ENCODE data around the gene UQCRHL. TPM values are rescaled to one million over a fixed set of nuclear protein-coding genes. Genes with fewer than 3 reads are reported as not detected.
"Not testable (repeated sequence)": the region's sequence is repeated elsewhere in the genome, so short reads cannot be mapped to it uniquely, and the experiment has no call there.

UQCRHL gene
- total and polyA plus RNA-seq, 4 donors = 1.2 to 4.6 (median 1.3) TPM

GRCh38 chr1:15833069-15833679, 25.7 kb upstream of the UQCRHL start:
- whole genome bisulfite sequencing, 2 donors = 31 to 46% methylated on average over 24 of the region's 24 CpGs
- Histone ChIP-seq H3K4me1 (ENCODE audit: control insufficient read depth in 1 of 2, insufficient read depth in 2 of 2, low read length in 2 of 2) (peaks cover 0 to 3% of the 10 kb centered on the region in 2 donors), H3K27ac (ENCODE audit: low read depth in 1 of 2, low read length in 2 of 2) (peak overlapping the region in 1 of 2 donors; percentile 62), H3K4me3 (ENCODE audit: low read length in 2 of 2) (peak overlapping the region in 1 of 2 donors; percentile 96), H3K27me3 (ENCODE audit: control insufficient read depth in 1 of 2, insufficient read depth in 2 of 2, low read length in 1 of 2) (no peaks in the 10 kb centered on the region), H3K36me3 (ENCODE audit: control insufficient read depth in 1 of 2, insufficient read depth in 2 of 2, low read length in 1 of 2) (no peaks in the 10 kb centered on the region), H3K9me3 (ENCODE audit: control insufficient read depth, low read length) (no peaks in the 10 kb centered on the region)
- intact Hi-C loops (cut with DNase I) = no loop called here
- DNase-seq = peak; percentile 82 to 84
- no peak for ATAC-seq (ENCODE audit: low FRiP score)

GRCh38 chr1:15830258-15830657, 22.8 kb upstream of the UQCRHL start:
- intact Hi-C loops (cut with DNase I) = no loop called here
- H3K36me3 ChIP-seq (ENCODE audit: control insufficient read depth in 1 of 2, insufficient read depth in 2 of 2, low read length in 1 of 2) = no peaks in the 10 kb centered on the region
- no peak for ATAC-seq (ENCODE audit: low FRiP score)
- no peak overlapping the region for H3K4me3 ChIP-seq (ENCODE audit: low read length in 2 of 2)
- H3K4me1 ChIP-seq (ENCODE audit: control insufficient read depth in 1 of 2, insufficient read depth in 2 of 2, low read length in 2 of 2) = peaks cover 0 to 3% of the 10 kb centered on the region in 2 donors
- no peak overlapping the region for H3K27ac ChIP-seq (ENCODE audit: low read depth in 1 of 2, low read length in 2 of 2)
- DNase-seq = no peak
- no peaks in the 10 kb centered on the region for H3K27me3 ChIP-seq (ENCODE audit: control insufficient read depth in 1 of 2, insufficient read depth in 2 of 2, low read length in 1 of 2)
- 71 to 77% methylated on average over 1 of the region's 1 CpG for WGBS, 2 donors
- H3K9me3 ChIP-seq (ENCODE audit: control insufficient read depth, low read length) = no peaks in the 10 kb centered on the region

GRCh38 chr1:15828931-15829330, 21.5 kb upstream of the UQCRHL start:
- intact Hi-C loops (cut with DNase I) = not testable (repeated sequence)
- WGBS, 2 donors = 90 to 94% methylated on average over 14 of the region's 14 CpGs

GRCh38 chr1:15827567-15827966, 20.1 kb upstream of the UQCRHL start:
- ATAC-seq (ENCODE audit: low FRiP score); H3K4me1 ChIP-seq (ENCODE audit: control insufficient read depth in 1 of 2, insufficient read depth in 2 of 2, low read length in 2 of 2); intact Hi-C loops (cut with DNase I); H3K27ac ChIP-seq (ENCODE audit: low read depth in 1 of 2, low read length in 2 of 2); H3K27me3 ChIP-seq (ENCODE audit: control insufficient read depth in 1 of 2, insufficient read depth in 2 of 2, low read length in 1 of 2); H3K9me3 ChIP-seq (ENCODE audit: control insufficient read depth, low read length); H3K36me3 ChIP-seq (ENCODE audit: control insufficient read depth in 1 of 2, insufficient read depth in 2 of 2, low read length in 1 of 2); H3K4me3 ChIP-seq (ENCODE audit: low read length in 2 of 2): not testable (repeated sequence)
- 91 to 96% methylated on average over 15 of the region's 15 CpGs for WGBS, 2 donors
- DNase-seq = peak in 1 of 2 donors; percentile 11

More at GRCh38 chr1:15828931-15829330, 21.5 kb upstream of the UQCRHL start:
- H3K27me3 ChIP-seq (ENCODE audit: control insufficient read depth in 1 of 2, insufficient read depth in 2 of 2, low read length in 1 of 2); H3K36me3 ChIP-seq (ENCODE audit: control insufficient read depth in 1 of 2, insufficient read depth in 2 of 2, low read length in 1 of 2); ATAC-seq (ENCODE audit: low FRiP score); H3K9me3 ChIP-seq (ENCODE audit: control insufficient read depth, low read length); H3K4me1 ChIP-seq (ENCODE audit: control insufficient read depth in 1 of 2, insufficient read depth in 2 of 2, low read length in 2 of 2); H3K4me3 ChIP-seq (ENCODE audit: low read length in 2 of 2); H3K27ac ChIP-seq (ENCODE audit: low read depth in 1 of 2, low read length in 2 of 2): not testable (repeated sequence)
- DNase-seq = peak; percentile 21 to 25

- H3K36me3 ChIP-seq (ENCODE audit: control insufficient read depth in 1 of 2, insufficient read depth in 2 of 2, low read length in 1 of 2) = no peaks in the 10 kb centered on the region
- DNase-seq (peak in 1 of 2 donors; percentile 25), ATAC-seq (ENCODE audit: low FRiP score) (no peak)
- H3K27ac ChIP-seq (ENCODE audit: low read depth in 1 of 2, low read length in 2 of 2) = no peak overlapping the region
- no peaks in the 10 kb centered on the region for H3K9me3 ChIP-seq (ENCODE audit: control insufficient read depth, low read length)
- WGBS, 2 donors = 82 to 90% methylated on average over 6 of the region's 6 CpGs
- peaks cover 0 to 3% of the 10 kb centered on the region in 2 donors for H3K4me1 ChIP-seq (ENCODE audit: control insufficient read depth in 1 of 2, insufficient read depth in 2 of 2, low read length in 2 of 2)
- intact Hi-C loops (cut with DNase I) = no loop called here
- no peaks in the 10 kb centered on the region for H3K27me3 ChIP-seq (ENCODE audit: control insufficient read depth in 1 of 2, insufficient read depth in 2 of 2, low read length in 1 of 2)
- no peak overlapping the region for H3K4me3 ChIP-seq (ENCODE audit: low read length in 2 of 2)
Observed at GRCh38 chr1:15826810-15827507, 19.5 kb upstream of the UQCRHL start.

GRCh38 chr1:15825800-15826199, 18.4 kb upstream of the UQCRHL start:
- ATAC-seq (ENCODE audit: low FRiP score) = no peak
- intact Hi-C loops (cut with DNase I) = no loop called here
- Histone ChIP-seq H3K36me3 (ENCODE audit: control insufficient read depth in 1 of 2, insufficient read depth in 2 of 2, low read length in 1 of 2) (no peaks in the 10 kb centered on the region), H3K4me1 (ENCODE audit: control insufficient read depth in 1 of 2, insufficient read depth in 2 of 2, low read length in 2 of 2) (peaks cover 0 to 3% of the 10 kb centered on the region in 2 donors), H3K4me3 (ENCODE audit: low read length in 2 of 2) (no peak overlapping the region), H3K27me3 (ENCODE audit: control insufficient read depth in 1 of 2, insufficient read depth in 2 of 2, low read length in 1 of 2) (no peaks in the 10 kb centered on the region), H3K9me3 (ENCODE audit: control insufficient read depth, low read length) (no peaks in the 10 kb centered on the region), H3K27ac (ENCODE audit: low read depth in 1 of 2, low read length in 2 of 2) (no peak overlapping the region)
- peak in 1 of 2 donors; percentile 29 for DNase-seq

GRCh38 chr1:15820478-15820877, 13.0 kb upstream of the UQCRHL start:
- Histone ChIP-seq H3K27ac (ENCODE audit: low read depth in 1 of 2, low read length in 2 of 2) (no peak overlapping the region), H3K4me3 (ENCODE audit: low read length in 2 of 2) (no peak overlapping the region), H3K27me3 (ENCODE audit: control insufficient read depth in 1 of 2, insufficient read depth in 2 of 2, low read length in 1 of 2) (no peaks in the 10 kb centered on the region), H3K4me1 (ENCODE audit: control insufficient read depth in 1 of 2, insufficient read depth in 2 of 2, low read length in 2 of 2) (no peaks in the 10 kb centered on the region), H3K36me3 (ENCODE audit: control insufficient read depth in 1 of 2, insufficient read depth in 2 of 2, low read length in 1 of 2) (no peaks in the 10 kb centered on the region), H3K9me3 (ENCODE audit: control insufficient read depth, low read length) (no peaks in the 10 kb centered on the region)
- intact Hi-C loops (cut with DNase I) = no loop called here
- DNase-seq = peak; percentile 6 to 14
- 65 to 66% methylated on average over 3 of the region's 3 CpGs for WGBS, 2 donors
- ATAC-seq (ENCODE audit: low FRiP score) = no peak

- DNase-seq = no peak
- Histone ChIP-seq H3K27me3 (ENCODE audit: control insufficient read depth in 1 of 2, insufficient read depth in 2 of 2, low read length in 1 of 2) (no peaks in the 10 kb centered on the region), H3K27ac (ENCODE audit: low read depth in 1 of 2, low read length in 2 of 2) (no peak overlapping the region), H3K36me3 (ENCODE audit: control insufficient read depth in 1 of 2, insufficient read depth in 2 of 2, low read length in 1 of 2) (no peaks in the 10 kb centered on the region), H3K4me3 (ENCODE audit: low read length in 2 of 2) (no peak overlapping the region), H3K9me3 (ENCODE audit: control insufficient read depth, low read length) (no peaks in the 10 kb centered on the region), H3K4me1 (ENCODE audit: control insufficient read depth in 1 of 2, insufficient read depth in 2 of 2, low read length in 2 of 2) (no peaks in the 10 kb centered on the region)
- no peak for ATAC-seq (ENCODE audit: low FRiP score)
- WGBS, 2 donors = 13 to 14% methylated on average over 5 of the region's 5 CpGs
- intact Hi-C loops (cut with DNase I) = loop anchor here in 1 of 2 donors (5.0 kb wide), 1 partner anchor 176 kb away; no protein-coding TSS in a partner anchor
Observed at GRCh38 chr1:15816674-15817073, 9.2 kb upstream of the UQCRHL start.

- Histone ChIP-seq H3K4me1 (ENCODE audit: control insufficient read depth in 1 of 2, insufficient read depth in 2 of 2, low read length in 2 of 2) (peaks cover 0 to 2% of the 10 kb centered on the region in 2 donors), H3K27me3 (ENCODE audit: control insufficient read depth in 1 of 2, insufficient read depth in 2 of 2, low read length in 1 of 2) (no peaks in the 10 kb centered on the region), H3K27ac (ENCODE audit: low read depth in 1 of 2, low read length in 2 of 2) (peak overlapping the region; percentile 44 to 65), H3K36me3 (ENCODE audit: control insufficient read depth in 1 of 2, insufficient read depth in 2 of 2, low read length in 1 of 2) (no peaks in the 10 kb centered on the region), H3K4me3 (ENCODE audit: low read length in 2 of 2) (no peak overlapping the region), H3K9me3 (ENCODE audit: control insufficient read depth, low read length) (no peaks in the 10 kb centered on the region)
- peak in 1 of 2 donors; percentile 15 for DNase-seq
- intact Hi-C loops (cut with DNase I) = no loop called here
- ATAC-seq (ENCODE audit: low FRiP score) = peak; percentile 85
- 0 to 1% methylated on average over 1 of the region's 1 CpG for whole genome bisulfite sequencing, 2 donors
Observed at GRCh38 chr1:15810073-15810472, 2.6 kb upstream of the UQCRHL start.

All from aorta (tissue), 5 donors.